ENCODE data around the gene B3GALNT2.
"Not testable (repeated sequence)": the region's sequence is repeated elsewhere in the genome, so short reads cannot be mapped to it uniquely, and the experiment has no call there.

The B3GALNT2 gene

DNA sequence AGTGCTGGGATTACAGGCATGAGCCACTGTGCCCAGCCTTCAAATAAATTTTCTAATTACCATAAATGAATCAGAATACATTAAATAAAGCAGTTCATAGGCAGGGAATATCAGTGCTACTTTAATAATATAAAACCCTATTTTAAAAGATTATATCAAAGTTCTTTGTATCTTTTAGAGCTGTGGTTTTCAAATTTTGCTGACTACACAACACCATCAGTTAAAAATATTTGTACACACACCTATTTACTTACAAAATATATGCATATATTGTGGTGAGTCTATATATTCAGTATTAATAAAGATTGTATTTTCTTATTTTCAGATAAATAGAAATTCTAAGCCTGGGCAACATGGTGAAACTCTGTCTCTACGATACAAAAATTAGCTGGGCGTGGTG is 18.7 kb downstream of the B3GALNT2 start:
- no peak for TF ChIP-seq ZNF274 (IDR thresholded peaks at IDR 0.05; ENCODE audit: low read depth, low read length)
- no peak overlapping the region for H3K4me3 ChIP-seq (ENCODE audit: low read length)

- no peak for TF ChIP-seq ZNF274 (IDR thresholded peaks at IDR 0.05; ENCODE audit: low read depth, low read length)
- H3K4me3 ChIP-seq (ENCODE audit: low read length) = no peak overlapping the region
These were observed 21.2 kb downstream of the B3GALNT2 start for GRCh38 chr1:235483090-235483489.

DNA sequence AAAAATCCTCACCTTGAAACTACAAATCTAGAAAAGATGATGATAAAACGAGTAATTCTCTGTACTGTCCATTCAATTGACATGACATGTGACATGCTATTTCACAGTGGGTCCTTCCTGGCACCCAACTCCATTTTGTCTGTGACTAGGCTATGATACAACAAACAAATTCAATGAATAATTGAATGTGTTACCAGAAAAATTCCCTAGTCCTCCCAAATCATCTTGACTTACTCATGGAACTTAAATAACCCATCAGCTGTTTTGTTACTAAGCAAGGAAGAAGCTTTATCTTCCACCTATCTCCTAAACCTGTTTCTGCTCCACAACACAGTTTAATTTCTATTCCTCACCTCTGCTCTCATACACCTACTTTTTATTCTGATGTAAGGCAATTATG is 30.4 kb downstream of the B3GALNT2 start:
- H3K4me3 ChIP-seq (ENCODE audit: low read length) = no peak overlapping the region
- no peak for TF ChIP-seq ZNF274 (IDR thresholded peaks at IDR 0.05; ENCODE audit: low read depth, low read length)

GRCh38 chr1:235470741-235471439 is 33.4 kb downstream of the B3GALNT2 start:
- no peak for TF ChIP-seq ZNF274 (IDR thresholded peaks at IDR 0.05; ENCODE audit: low read depth, low read length)
- H3K4me3 ChIP-seq (ENCODE audit: low read length) = no peak overlapping the region

GRCh38 chr1:235469897-235470296 is 34.4 kb downstream of the B3GALNT2 start:
- not testable (repeated sequence) for H3K4me3 ChIP-seq (ENCODE audit: low read length)

GRCh38 chr1:235468970-235469369 is 35.3 kb downstream of the B3GALNT2 start:
- no peak overlapping the region for H3K4me3 ChIP-seq (ENCODE audit: low read length)
- no peak for TF ChIP-seq ZNF274 (IDR thresholded peaks at IDR 0.05; ENCODE audit: low read depth, low read length)

GRCh38 chr1:235468004-235468403 is 36.2 kb downstream of the B3GALNT2 start:
- TF ChIP-seq ZNF274 (IDR thresholded peaks at IDR 0.05; ENCODE audit: low read depth, low read length) = no peak
- no peak overlapping the region for H3K4me3 ChIP-seq (ENCODE audit: low read length)

DNA sequence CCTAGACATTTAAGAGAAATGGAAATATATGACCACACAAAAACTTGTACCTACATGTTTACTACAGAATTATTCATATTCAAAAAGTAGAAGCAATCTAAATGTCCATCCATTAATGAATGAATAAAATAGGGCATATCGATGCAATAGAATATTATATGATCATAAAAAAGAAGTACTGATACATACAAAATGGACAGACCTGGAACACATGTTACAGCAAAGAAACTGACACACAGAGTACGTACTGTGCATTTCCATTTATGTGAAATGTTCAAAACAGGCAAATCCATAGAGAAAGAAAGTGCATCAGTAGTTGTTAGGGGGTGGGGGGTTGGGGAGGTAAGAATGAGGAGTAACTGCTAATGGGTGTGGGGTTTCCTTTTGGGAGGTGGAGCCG is 39.2 kb downstream of the B3GALNT2 start:
- H3K4me3 ChIP-seq (ENCODE audit: low read length) = no peak overlapping the region
- TF ChIP-seq ZNF274 (IDR thresholded peaks at IDR 0.05; ENCODE audit: low read depth, low read length) = no peak

GRCh38 chr1:235462832-235463231 is 41.4 kb downstream of the B3GALNT2 start:
- H3K4me3 ChIP-seq (ENCODE audit: low read length) = not testable (repeated sequence)

GRCh38 chr1:235461954-235462353 is 42.3 kb downstream of the B3GALNT2 start:
- TF ChIP-seq ZNF274 (IDR thresholded peaks at IDR 0.05; ENCODE audit: low read depth, low read length) = no peak
- H3K4me3 ChIP-seq (ENCODE audit: low read length) = no peak overlapping the region

DNA sequence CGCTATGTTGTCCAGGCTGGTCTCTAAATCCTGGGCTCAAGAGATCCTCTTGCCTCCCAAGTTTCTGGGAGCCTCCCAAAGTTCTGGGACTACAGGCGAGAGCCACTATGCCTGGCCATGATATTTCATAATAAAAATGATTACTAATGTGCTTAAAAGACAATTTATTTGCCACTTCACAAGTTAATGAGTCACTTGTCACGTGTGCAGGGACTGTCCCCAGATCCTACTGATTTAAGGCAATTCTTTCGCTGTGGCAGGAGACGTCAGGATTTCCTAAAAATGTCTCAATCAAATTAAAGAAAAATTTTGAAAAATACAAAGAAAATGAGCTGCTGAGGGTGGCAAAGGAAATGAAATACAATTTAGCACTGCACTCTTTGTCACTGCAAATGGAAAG is 43.5 kb downstream of the B3GALNT2 start:
- TF ChIP-seq ZNF274 (IDR thresholded peaks at IDR 0.05; ENCODE audit: low read depth, low read length) = no peak
- H3K4me3 ChIP-seq (ENCODE audit: low read length) = no peak overlapping the region

DNA sequence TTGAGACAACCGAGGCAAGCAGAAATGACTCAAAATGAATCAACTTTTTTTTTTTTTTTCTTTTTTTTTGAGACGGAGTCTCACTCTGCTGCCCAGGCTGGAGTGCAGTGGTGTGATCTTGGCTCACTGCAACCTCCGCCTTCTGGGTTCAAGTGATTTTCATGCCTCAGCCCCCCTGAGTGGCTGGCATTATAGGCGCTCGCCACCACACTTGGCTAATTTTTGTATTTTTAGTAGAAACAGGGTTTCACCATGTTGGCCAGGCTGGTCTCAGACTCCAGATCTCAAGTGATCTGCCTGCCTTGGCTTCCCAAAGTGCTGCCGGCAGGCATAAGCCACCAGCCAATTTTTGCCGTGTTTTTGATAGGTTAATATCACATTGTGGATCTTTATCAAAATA is 46.4 kb downstream of the B3GALNT2 start:
- H3K4me3 ChIP-seq (ENCODE audit: low read length) = not testable (repeated sequence)

DNA sequence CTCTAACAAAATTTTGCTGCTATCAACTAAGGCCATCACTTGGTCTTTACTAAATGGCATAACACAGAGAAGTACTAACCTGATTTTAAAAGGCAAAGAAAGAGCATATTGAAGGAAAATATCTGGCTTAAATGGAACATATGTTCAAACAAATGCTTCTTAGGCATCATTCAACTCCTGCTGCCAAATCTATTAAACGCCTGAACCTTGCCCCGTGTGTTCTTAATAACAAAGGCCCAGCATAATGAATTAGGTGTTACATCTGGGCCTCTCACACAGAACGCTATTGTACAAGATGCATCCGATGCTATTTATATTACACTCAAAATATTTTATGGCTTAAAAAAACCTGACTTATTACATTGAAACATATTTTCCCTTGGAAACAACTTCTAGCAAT is 48.4 kb downstream of the B3GALNT2 start:
- no peak overlapping the region for H3K4me3 ChIP-seq (ENCODE audit: low read length)
- no peak for TF ChIP-seq ZNF274 (IDR thresholded peaks at IDR 0.05; ENCODE audit: low read depth, low read length)

DNA sequence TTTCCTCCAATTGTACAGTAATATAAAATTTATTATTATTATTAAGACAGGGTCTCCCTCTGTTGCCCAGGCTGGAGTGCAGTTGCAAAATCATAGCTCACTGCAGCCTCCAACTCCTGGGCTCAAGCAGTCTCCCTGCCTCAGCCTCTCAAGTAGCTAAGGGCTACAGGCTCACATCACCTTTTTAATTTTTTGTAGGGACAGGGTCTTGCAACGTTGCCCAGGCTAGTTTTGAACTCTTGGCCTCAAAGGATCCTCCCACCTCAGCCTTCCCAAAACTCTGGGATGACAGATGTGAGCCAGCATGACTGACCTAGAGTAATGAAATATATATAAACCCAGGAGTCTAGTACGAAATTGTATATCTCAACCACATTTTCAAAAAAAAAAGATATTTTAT is 49.2 kb downstream of the B3GALNT2 start:
- H3K4me3 ChIP-seq (ENCODE audit: low read length) = no peak overlapping the region
- TF ChIP-seq ZNF274 (IDR thresholded peaks at IDR 0.05; ENCODE audit: low read depth, low read length) = no peak

DNA sequence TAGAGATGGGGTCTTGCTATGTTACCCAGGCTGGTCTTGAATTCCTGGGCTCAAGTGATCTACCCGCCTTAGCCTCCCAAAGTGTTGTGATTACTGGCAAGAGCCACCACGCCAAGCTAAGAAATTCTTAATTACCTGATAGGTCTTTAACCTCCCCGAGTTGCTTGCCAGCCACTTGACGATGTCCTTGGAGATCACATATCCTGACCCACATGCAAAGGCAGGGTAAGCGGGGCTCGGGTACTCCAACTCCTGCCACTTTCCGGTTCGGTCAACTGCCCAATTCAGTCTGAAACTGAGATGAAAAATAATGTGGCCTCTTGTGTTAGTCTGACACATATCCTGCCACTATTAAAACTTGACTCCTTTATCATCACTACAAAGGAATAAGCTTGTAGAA is 50.2 kb downstream of the B3GALNT2 start:
- no peak for TF ChIP-seq ZNF274 (IDR thresholded peaks at IDR 0.05; ENCODE audit: low read depth, low read length)
- H3K4me3 ChIP-seq (ENCODE audit: low read length) = no peak overlapping the region

DNA sequence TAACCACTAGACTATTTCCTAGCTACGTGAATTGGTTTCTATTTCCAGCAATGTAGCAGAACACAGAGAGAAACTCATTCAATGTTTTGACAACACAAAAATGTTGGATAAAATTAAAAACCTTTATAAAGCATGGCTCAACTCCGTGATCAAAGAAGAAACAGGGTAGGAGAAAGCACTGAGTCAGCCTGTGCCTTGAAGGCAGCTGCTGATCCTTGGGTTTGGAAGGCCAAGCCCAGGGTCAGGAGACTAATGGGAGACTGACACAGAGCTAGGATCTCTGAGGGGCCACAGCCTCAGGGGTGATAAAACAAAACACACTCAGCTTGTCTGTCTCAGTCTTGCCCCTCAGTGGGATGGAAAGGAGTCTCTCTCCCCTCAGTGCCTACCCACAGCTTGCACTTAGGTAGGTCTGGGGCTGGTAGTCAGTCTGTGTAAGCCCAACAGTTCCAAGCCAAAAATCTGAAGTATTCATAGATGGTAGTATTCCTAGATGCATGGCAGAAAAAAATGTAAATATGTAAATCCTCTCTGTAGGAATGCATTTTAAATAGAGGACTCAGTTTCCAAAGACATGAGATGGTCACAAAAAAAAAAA is 53.3 kb downstream of the B3GALNT2 start:
- H3K4me3 ChIP-seq (ENCODE audit: low read length) = no peak overlapping the region
- no peak for TF ChIP-seq ZNF274 (IDR thresholded peaks at IDR 0.05; ENCODE audit: low read depth, low read length)

Data from GM08714 (cell line).